ENCODE measurements around the gene SHISA8.
A peak's percentile ranks its signal among the peaks of the same experiment; 100 is the strongest.
"Not testable (repeated sequence)": the region's sequence is repeated elsewhere in the genome, so short reads cannot be mapped to it uniquely, and the experiment has no call there.

Gene SHISA8

GRCh38 chr22:41915035-41915785 lies at the start of gene SHISA8:
Gene SHISA8 (minus strand): TSS chr22:41915074. CDS start chr22:41914667, 407 bp downstream.
- peak; percentile 69 for DNase-seq (ENCODE audit: low spot score)

- DNase-seq (ENCODE audit: low spot score), result no peak
These were observed 49.2 kb upstream of the SHISA8 start for GRCh38 chr22:41964112-41964491.

- DNase-seq (ENCODE audit: low spot score), result no peak
These were observed 48.7 kb upstream of the SHISA8 start for GRCh38 chr22:41963453-41964111.

GRCh38 chr22:41957941-41958556 lies 43.2 kb upstream of the SHISA8 start:
- DNase-seq (ENCODE audit: low spot score), result no peak

- DNase-seq (ENCODE audit: low spot score), result no peak
These were observed 37.8 kb upstream of the SHISA8 start for GRCh38 chr22:41952713-41953112.

- DNase-seq (ENCODE audit: low spot score), result peak; percentile 97
These were observed 37.1 kb upstream of the SHISA8 start, which contains the start of gene SMIM45 for GRCh38 chr22:41951898-41952474. Gene SMIM45 (plus strand): TSS chr22:41952150.

GRCh38 chr22:41949297-41949965 lies 34.6 kb upstream of the SHISA8 start:
- no peak for DNase-seq (ENCODE audit: low spot score)

- not testable (repeated sequence) for DNase-seq (ENCODE audit: low spot score)
These were observed 34.0 kb upstream of the SHISA8 start for GRCh38 chr22:41948928-41949296.

- DNase-seq (ENCODE audit: low spot score), result no peak
These were observed 33.3 kb upstream of the SHISA8 start for GRCh38 chr22:41948142-41948541.

- DNase-seq (ENCODE audit: low spot score), result no peak
These were observed 32.7 kb upstream of the SHISA8 start for GRCh38 chr22:41947424-41948080.

GRCh38 chr22:41946629-41947423 lies 32.0 kb upstream of the SHISA8 start, which contains the start of gene CENPM:
Gene CENPM (minus strand): TSS chr22:41947152. CDS start chr22:41947076, 76 bp downstream.
- DNase-seq (ENCODE audit: low spot score), result peak; percentile 97

- DNase-seq (ENCODE audit: low spot score), result no peak
These were observed 28.9 kb upstream of the SHISA8 start for GRCh38 chr22:41943661-41944209.

- peak; percentile 92 for DNase-seq (ENCODE audit: low spot score)
These were observed 26.2 kb upstream of the SHISA8 start for GRCh38 chr22:41940832-41941765.

- DNase-seq (ENCODE audit: low spot score), result peak; percentile 40
These were observed 25.3 kb upstream of the SHISA8 start for GRCh38 chr22:41939981-41940831.

GRCh38 chr22:41936894-41937169 lies 22.0 kb upstream of the SHISA8 start:
- no peak for DNase-seq (ENCODE audit: low spot score)

- no peak for DNase-seq (ENCODE audit: low spot score)
These were observed 20.6 kb upstream of the SHISA8 start for GRCh38 chr22:41935509-41935908.

GRCh38 chr22:41935015-41935351 lies 20.1 kb upstream of the SHISA8 start:
- DNase-seq (ENCODE audit: low spot score), result peak; percentile 96

- peak; percentile 93 for DNase-seq (ENCODE audit: low spot score)
These were observed 19.6 kb upstream of the SHISA8 start for GRCh38 chr22:41934284-41935014.
